Hematopoietic multipotent progenitor cell treated with erythropoietin and hydrocortisone succinate and interleukin-3 and kit ligand, for 15 days (in vitro differentiated cells): ENCODE results near the gene PLA2G15.

Experiments
- DNase-seq: peaks from one replicate; pipeline ENCODE4 v3.0.0-alpha.2; 2015; ENCODE audit warnings: low spot score

PLA2G15 gene

GRCh38 chr16:68252383-68252782 is 7.2 kb downstream of the PLA2G15 start:
- DNase-seq = no peak

GRCh38 chr16:68253721-68254120 is 8.5 kb downstream of the PLA2G15 start:
- DNase-seq = no peak

DNA sequence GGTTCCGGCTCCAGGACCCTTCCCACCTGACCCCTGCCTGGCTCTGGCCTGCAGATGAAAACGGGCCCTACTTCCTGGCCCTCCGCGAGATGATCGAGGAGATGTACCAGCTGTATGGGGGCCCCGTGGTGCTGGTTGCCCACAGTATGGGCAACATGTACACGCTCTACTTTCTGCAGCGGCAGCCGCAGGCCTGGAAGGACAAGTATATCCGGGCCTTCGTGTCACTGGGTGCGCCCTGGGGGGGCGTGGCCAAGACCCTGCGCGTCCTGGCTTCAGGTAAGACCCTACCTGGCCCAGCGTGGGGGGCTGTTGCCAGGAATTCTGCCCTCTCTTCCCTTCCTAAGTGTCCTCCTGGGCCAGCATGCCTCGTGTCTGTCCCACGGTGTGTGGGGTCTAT is 10.5 kb downstream of the PLA2G15 start:
- DNase-seq = no peak

DNA sequence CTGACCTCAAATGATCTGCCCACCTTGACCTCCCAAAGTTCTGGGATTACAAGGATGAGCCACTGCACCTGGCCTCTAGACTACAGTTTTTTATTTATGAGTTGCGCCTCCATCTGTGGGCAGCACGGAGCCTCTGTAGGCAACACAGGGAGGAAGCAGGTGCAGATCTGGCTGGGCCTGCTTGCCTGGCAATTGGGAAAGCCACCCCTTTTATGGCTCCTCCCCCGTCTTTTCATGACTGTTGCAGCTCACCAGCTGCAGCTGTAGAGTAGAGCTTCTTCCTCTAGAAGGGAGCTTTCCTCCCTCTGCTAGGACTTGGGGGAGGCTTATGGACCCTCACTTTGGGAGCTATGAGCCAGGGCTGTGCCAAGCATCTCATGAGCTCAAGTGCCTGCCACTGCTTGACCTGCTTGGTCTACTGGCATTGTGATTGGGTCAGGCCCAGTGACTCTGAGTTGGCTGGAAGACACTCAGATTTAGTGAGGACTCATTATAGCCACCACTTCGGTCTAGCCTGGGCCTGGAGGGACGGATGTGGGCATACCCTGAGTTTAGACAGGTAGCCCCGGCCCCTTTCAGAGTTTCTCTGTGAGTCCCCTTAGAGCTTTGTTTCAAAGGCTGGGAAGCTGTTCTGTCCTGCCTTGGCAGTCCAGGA is 12.2 kb downstream of the PLA2G15 start:
- DNase-seq = no peak

DNA sequence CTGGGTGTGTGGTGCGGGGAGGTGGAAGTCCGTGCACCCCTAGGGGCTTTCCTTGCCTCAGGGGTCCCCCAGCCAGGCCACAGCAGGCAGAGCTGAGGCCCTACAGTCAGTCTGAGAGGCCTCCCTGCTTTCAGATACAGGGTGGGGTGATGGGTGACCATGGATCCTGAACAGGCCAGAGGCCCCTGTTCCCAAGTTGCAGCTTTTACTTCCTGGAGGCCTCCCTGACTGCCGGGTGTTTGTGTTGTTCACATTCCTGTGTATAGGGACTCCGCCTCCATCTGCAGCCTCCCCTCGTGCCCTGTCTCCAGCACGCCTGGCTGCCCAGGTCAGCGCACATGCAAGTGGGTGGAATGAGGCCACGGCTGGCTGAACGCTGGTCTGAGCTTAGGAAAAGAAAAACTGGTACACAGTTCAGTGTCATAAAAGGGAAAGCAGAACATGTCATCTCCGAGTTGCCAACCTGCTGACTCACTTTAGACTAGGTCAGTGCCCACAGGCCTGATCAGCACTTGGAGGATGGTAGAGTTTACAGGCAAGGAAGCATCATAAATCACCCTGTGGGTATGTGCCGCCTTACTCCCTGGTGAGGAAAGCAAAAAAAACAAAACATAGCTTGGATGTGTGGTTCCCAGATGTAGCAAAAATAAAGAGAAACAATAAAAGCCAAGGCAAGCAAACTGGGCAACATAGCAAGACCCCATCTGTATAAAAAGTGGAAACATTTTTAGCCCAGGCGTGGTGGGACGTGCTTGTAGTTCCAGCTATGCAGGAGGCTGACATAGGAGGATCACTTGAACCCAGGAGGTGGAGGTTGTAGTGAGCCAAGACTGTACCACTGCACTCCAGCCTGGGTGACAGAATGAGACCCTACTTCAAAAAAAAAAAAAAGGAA is 13.0 kb downstream of the PLA2G15 start:
- DNase-seq = no peak

DNA sequence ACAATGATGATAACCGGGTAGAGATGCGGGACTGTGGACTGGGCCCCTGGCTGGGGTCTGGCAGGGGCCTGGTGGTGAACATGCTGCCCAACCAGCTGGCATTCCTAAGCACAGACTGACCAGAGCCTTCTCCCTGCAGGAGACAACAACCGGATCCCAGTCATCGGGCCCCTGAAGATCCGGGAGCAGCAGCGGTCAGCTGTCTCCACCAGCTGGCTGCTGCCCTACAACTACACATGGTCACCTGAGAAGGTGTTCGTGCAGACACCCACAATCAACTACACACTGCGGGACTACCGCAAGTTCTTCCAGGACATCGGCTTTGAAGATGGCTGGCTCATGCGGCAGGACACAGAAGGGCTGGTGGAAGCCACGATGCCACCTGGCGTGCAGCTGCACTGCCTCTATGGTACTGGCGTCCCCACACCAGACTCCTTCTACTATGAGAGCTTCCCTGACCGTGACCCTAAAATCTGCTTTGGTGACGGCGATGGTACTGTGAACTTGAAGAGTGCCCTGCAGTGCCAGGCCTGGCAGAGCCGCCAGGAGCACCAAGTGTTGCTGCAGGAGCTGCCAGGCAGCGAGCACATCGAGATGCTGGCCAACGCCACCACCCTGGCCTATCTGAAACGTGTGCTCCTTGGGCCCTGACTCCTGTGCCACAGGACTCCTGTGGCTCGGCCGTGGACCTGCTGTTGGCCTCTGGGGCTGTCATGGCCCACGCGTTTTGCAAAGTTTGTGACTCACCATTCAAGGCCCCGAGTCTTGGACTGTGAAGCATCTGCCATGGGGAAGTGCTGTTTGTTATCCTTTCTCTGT is 14.0 kb downstream of the PLA2G15 start:
- no peak for DNase-seq

DNA sequence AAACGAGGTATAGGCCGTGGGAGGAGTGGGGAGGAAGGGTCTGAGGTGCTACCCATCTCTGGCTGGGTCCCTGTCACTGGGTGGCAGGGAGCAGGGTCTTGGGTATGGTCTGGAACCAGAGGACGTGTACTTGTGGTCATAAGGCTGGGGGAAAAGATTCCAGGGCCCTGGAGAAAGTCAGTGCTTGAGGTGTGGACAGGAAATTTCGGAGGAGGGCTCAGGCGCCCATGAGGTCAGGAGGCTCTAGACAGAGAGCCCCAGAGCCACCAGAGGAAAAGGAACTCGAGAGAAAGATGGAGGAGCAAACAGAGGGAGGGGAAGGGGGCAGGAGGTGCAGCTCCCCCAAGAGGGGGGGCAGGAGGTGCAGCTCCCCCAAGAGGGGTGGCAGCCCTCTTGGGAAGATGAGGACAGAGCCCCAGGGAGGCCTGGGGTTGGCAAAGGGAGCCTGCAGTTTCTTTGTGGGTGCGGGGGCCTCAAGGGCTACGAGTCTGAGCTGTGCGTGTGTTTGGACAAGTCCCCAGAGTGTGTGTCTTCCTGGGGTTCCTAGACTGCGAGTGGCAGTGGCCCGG is 18.5 kb downstream of the PLA2G15 start:
- DNase-seq = no peak

DNA sequence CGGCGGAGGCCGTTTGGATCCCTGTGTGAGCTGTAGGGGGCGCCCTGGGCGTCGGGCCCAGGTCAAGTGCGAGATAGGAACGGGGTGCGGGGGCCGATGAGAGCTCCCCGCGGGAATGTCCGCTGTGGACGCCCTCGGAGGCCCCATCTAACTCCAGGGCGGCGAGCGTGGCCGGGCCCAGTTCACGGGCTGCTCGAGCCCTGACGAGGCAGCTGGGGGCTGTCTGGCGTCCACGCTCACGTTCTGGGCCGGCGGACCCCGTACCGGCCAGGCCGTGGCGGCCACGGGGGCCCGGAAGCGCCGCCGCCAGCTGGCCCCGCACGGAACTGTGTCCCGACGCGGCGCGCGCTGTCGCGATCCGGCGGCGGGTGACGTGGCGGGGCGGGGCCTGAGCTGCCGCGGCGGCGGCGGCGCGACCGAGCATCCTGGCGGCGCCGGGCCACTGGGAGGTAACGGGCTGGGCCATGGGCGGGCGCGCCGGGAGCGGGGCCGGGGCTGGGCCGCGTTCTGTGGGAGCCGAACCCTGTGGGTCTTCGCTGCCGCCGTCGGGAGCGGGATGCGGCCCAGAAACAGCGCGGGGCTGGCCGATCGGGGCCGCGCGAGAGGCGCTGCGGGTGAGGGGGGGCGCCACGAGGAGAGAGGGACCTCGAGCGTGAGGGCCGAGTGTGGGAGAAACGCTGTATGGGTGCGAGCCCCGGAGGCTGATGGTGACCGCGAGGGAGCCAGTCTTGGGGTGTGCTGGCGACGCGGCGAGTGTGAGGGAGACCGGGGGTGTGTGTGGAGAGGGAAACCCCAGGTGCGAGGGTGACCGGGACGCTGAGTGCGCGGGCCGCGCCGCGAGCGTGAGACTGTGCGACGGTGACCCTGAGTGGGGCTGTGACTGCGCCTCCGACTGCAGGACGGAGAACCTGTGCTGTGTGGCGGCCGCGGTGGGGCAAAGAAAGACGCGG is 19.2 kb downstream of the PLA2G15 start, which contains the start of gene SLC7A6:
TSS of gene SLC7A6 (plus strand) at position 399 of the 950 bp plus-strand sequence. CDS start 10,201 bp downstream, outside the sequence.
- DNase-seq = peak; percentile 85

GRCh38 chr16:68265078-68265920 is 20.1 kb downstream of the PLA2G15 start:
- DNase-seq = no peak

GRCh38 chr16:68267612-68268405 is 22.6 kb downstream of the PLA2G15 start:
- DNase-seq = no peak

DNA sequence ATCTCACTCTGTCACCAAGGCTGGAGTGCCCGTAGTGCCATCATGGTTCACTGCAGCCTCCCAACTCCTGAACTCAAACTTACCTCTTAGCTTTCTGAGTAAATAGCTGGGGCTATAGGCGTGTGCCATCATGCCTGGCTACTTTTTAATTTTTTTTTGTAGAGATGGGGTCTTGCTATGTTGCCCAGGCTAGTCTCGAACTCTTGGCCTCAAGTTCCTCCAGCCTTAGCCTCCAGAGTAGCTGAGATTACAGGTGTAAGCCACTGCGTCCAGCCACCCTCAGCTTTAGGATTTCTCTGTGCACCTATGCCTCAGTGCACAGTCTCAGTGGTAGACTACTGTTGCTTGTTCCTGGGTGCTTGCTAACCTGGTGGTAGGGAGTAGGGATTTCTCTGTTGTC is 24.6 kb downstream of the PLA2G15 start:
- DNase-seq = no peak

DNA sequence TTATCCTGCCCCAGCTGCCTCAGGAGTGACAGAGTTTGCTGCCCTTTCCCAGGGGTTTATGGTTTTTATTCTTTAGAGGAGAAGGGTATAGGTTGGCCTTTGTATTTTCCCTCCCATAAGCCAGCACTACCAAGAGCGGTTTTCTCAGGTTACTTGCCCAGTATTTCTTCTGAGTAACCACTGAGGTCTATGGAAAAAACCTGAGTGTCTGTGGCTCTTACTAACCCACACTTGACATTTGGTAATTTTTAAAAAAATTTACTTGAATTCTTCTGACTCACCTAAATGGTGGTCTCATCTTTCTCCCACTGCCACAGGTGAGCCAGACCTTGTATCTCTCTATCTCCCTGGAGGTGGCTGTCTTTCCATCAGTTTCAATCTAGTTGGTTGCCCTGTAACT is 25.2 kb downstream of the PLA2G15 start:
- DNase-seq = no peak

GRCh38 chr16:68272507-68273209 is 27.5 kb downstream of the PLA2G15 start:
- no peak for DNase-seq

DNA sequence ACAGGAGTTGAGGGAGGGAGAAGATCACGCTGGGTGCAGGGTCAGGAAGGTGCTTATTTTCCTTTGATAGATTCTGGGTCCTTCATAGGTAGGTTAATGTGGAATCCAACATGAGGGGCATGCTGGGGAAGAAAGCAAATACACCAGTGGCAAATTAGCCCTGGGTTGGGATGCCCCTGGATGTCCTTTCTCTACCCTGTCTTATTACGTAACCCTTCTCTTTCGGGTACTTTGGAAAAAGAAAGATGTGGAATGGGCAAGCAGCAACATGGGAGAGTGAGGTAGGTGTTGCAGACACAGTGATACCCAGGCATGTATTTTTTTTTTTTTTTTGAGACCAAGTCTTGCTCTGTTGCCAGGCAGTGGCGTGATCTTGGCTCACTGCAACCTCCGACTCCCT is 28.3 kb downstream of the PLA2G15 start:
- no peak for DNase-seq

DNA sequence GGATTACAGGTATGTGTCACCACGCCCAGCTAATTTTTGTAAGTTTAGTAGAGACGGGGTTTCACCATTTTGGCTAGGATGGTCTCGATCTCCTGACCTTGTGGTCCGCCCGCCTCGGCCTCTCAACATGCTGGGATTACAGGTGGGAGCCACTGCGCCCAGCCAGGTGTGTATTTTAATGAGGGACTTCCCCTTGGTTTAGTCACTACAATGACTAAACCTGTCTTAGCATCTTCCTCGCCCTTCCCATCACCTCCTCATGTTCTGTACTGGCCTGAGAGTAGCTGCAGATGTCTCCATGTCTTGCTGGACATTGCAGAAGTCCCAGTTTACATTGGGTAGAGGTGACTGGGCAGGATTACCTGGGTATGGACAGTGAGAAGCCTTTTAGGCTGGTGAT is 28.7 kb downstream of the PLA2G15 start:
- DNase-seq = no peak

DNA sequence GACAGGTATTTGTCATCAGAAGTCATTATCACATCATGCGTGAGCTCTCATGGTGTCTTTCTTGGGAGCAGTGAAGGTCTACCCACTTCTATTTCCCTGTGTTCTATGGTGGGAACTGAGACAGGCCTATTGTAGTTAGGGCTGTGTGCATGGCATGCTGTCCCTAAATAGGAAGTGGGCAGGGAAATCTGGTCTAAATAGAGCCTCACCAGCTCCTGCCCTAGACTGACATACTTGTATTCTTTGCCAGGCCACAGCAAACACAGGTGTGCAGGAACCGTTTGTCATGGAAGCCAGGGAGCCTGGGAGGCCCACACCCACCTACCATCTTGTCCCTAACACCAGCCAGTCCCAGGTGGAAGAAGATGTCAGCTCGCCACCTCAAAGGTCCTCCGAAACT is 29.3 kb downstream of the PLA2G15 start:
- DNase-seq = no peak

- DNase-seq = no peak
Measured at GRCh38 chr16:68275611-68276191, 30.5 kb downstream of the PLA2G15 start.

GRCh38 chr16:68276223-68276622 is 31.1 kb downstream of the PLA2G15 start:
- DNase-seq = no peak
